ENCODE measurements around the gene TRAPPC10.

TRAPPC10 gene

GRCh38 chr21:44011579-44012473, at the start of gene TRAPPC10:
Gene TRAPPC10, plus strand, starts transcription at chr21:44012309. Its CDS starts 185 bp downstream, at chr21:44012494.
- peak; percentile 82 for DNase-seq (ENCODE audit: low read depth, low spot score)
- no peaks in the 10 kb centered on the region for H3K36me3 ChIP-seq (ENCODE audit: insufficient read depth, insufficient read length, low read length)
- H3K4me1 ChIP-seq (ENCODE audit: insufficient read depth, insufficient read length), result peaks cover 15% of the 10 kb centered on the region
- no peaks in the 10 kb centered on the region for H3K9me3 ChIP-seq (ENCODE audit: insufficient read depth, low read length)
- H3K9ac ChIP-seq (ENCODE audit: insufficient read length, low read depth), result peak within 1 kb of the TSS; percentile 97
- H3K27me3 ChIP-seq (ENCODE audit: insufficient read depth, insufficient read length), result no peaks in the 10 kb centered on the region
- peak within 1 kb of the TSS; percentile 91 for H3K4me3 ChIP-seq (ENCODE audit: insufficient read length, low read depth)
- no peak for TF ChIP-seq ZNF274 (IDR thresholded peaks at IDR 0.05; ENCODE audit: low read depth, low read length)
- no peak for TF ChIP-seq SUZ12 (IDR thresholded peaks at IDR 0.05; ENCODE audit: extremely low read depth, insufficient read depth, insufficient read length)
- TF ChIP-seq YY1 (IDR thresholded peaks at IDR 0.05; ENCODE audit: insufficient read depth, insufficient read length), result no peak

GRCh38 chr21:43965911-43966585, 46.1 kb upstream of the TRAPPC10 start:
- H3K9ac ChIP-seq (ENCODE audit: insufficient read length, low read depth), result no peak overlapping the region

GRCh38 chr21:43966946-43967512, 45.1 kb upstream of the TRAPPC10 start:
- no peak for TF ChIP-seq ZNF274 (IDR thresholded peaks at IDR 0.05; ENCODE audit: low read depth, low read length)
- no peak for TF ChIP-seq YY1 (IDR thresholded peaks at IDR 0.05; ENCODE audit: insufficient read depth, insufficient read length)
- TF ChIP-seq SUZ12 (IDR thresholded peaks at IDR 0.05; ENCODE audit: extremely low read depth, insufficient read depth, insufficient read length), result no peak
- no peaks in the 10 kb centered on the region for H3K27me3 ChIP-seq (ENCODE audit: insufficient read depth, insufficient read length)
- no peaks in the 10 kb centered on the region; the same call in 1 of the 2 replicates for H3K9me3 ChIP-seq (ENCODE audit: insufficient read depth, low read length)
- no peak overlapping the region for H3K9ac ChIP-seq (ENCODE audit: insufficient read length, low read depth)
- peaks cover 9% of the 10 kb centered on the region for H3K36me3 ChIP-seq (ENCODE audit: insufficient read depth, insufficient read length, low read length)
- H3K4me1 ChIP-seq (ENCODE audit: insufficient read depth, insufficient read length), result peaks cover 10% of the 10 kb centered on the region
- no peak overlapping the region for H3K4me3 ChIP-seq (ENCODE audit: insufficient read length, low read depth)
- DNase-seq (ENCODE audit: low read depth, low spot score), result no peak

More at GRCh38 chr21:43965911-43966585, 46.1 kb upstream of the TRAPPC10 start:
- H3K4me3 ChIP-seq (ENCODE audit: insufficient read length, low read depth), result no peak overlapping the region
- no peak for TF ChIP-seq SUZ12 (IDR thresholded peaks at IDR 0.05; ENCODE audit: extremely low read depth, insufficient read depth, insufficient read length)
- no peak for TF ChIP-seq YY1 (IDR thresholded peaks at IDR 0.05; ENCODE audit: insufficient read depth, insufficient read length)
- TF ChIP-seq ZNF274 (IDR thresholded peaks at IDR 0.05; ENCODE audit: low read depth, low read length), result no peak
- H3K27me3 ChIP-seq (ENCODE audit: insufficient read depth, insufficient read length), result no peaks in the 10 kb centered on the region
- H3K9me3 ChIP-seq (ENCODE audit: insufficient read depth, low read length), result no peaks in the 10 kb centered on the region; the same call in 1 of the 2 replicates
- peaks cover 5% of the 10 kb centered on the region for H3K36me3 ChIP-seq (ENCODE audit: insufficient read depth, insufficient read length, low read length)
- DNase-seq (ENCODE audit: low read depth, low spot score), result no peak
- H3K4me1 ChIP-seq (ENCODE audit: insufficient read depth, insufficient read length), result peaks cover 3% of the 10 kb centered on the region

GRCh38 chr21:43967981-43968380, 44.1 kb upstream of the TRAPPC10 start:
- H3K4me1 ChIP-seq (ENCODE audit: insufficient read depth, insufficient read length), result peaks cover 10% of the 10 kb centered on the region
- DNase-seq (ENCODE audit: low read depth, low spot score), result no peak
- no peaks in the 10 kb centered on the region; the same call in 1 of the 2 replicates for H3K9me3 ChIP-seq (ENCODE audit: insufficient read depth, low read length)
- peaks cover 9% of the 10 kb centered on the region for H3K36me3 ChIP-seq (ENCODE audit: insufficient read depth, insufficient read length, low read length)
- no peak overlapping the region for H3K4me3 ChIP-seq (ENCODE audit: insufficient read length, low read depth)
- H3K27me3 ChIP-seq (ENCODE audit: insufficient read depth, insufficient read length), result no peaks in the 10 kb centered on the region
- TF ChIP-seq ZNF274 (IDR thresholded peaks at IDR 0.05; ENCODE audit: low read depth, low read length), result no peak
- TF ChIP-seq YY1 (IDR thresholded peaks at IDR 0.05; ENCODE audit: insufficient read depth, insufficient read length), result no peak
- no peak for TF ChIP-seq SUZ12 (IDR thresholded peaks at IDR 0.05; ENCODE audit: extremely low read depth, insufficient read depth, insufficient read length)
- H3K9ac ChIP-seq (ENCODE audit: insufficient read length, low read depth), result no peak overlapping the region

- peaks cover 9% of the 10 kb centered on the region for H3K36me3 ChIP-seq (ENCODE audit: insufficient read depth, insufficient read length, low read length)
- H3K9me3 ChIP-seq (ENCODE audit: insufficient read depth, low read length), result no peaks in the 10 kb centered on the region
- H3K9ac ChIP-seq (ENCODE audit: insufficient read length, low read depth), result no peak overlapping the region
- H3K4me1 ChIP-seq (ENCODE audit: insufficient read depth, insufficient read length), result peaks cover 10% of the 10 kb centered on the region
- no peak overlapping the region for H3K4me3 ChIP-seq (ENCODE audit: insufficient read length, low read depth)
- no peak for DNase-seq (ENCODE audit: low read depth, low spot score)
- no peak for TF ChIP-seq YY1 (IDR thresholded peaks at IDR 0.05; ENCODE audit: insufficient read depth, insufficient read length)
- TF ChIP-seq SUZ12 (IDR thresholded peaks at IDR 0.05; ENCODE audit: extremely low read depth, insufficient read depth, insufficient read length), result no peak
- no peak for TF ChIP-seq ZNF274 (IDR thresholded peaks at IDR 0.05; ENCODE audit: low read depth, low read length)
- no peaks in the 10 kb centered on the region for H3K27me3 ChIP-seq (ENCODE audit: insufficient read depth, insufficient read length)
These were observed 43.5 kb upstream of the TRAPPC10 start for GRCh38 chr21:43968410-43969114.

- Histone ChIP-seq H3K9me3 (ENCODE audit: insufficient read depth, low read length) (no peaks in the 10 kb centered on the region), H3K4me1 (ENCODE audit: insufficient read depth, insufficient read length) (peaks cover 10% of the 10 kb centered on the region), H3K9ac (ENCODE audit: insufficient read length, low read depth) (no peak overlapping the region), H3K27me3 (ENCODE audit: insufficient read depth, insufficient read length) (no peaks in the 10 kb centered on the region), H3K4me3 (ENCODE audit: insufficient read length, low read depth) (no peak overlapping the region), H3K36me3 (ENCODE audit: insufficient read depth, insufficient read length, low read length) (peaks cover 9% of the 10 kb centered on the region)
- no peak for DNase-seq (ENCODE audit: low read depth, low spot score)
- TF ChIP-seq ZNF274 (IDR thresholded peaks at IDR 0.05; ENCODE audit: low read depth, low read length), result no peak
These were observed 43.0 kb upstream of the TRAPPC10 start for GRCh38 chr21:43969115-43969444.

Measured in NT2/D1 (cell line).